NCI-H1105 treated with DMSO at 0.1 percent for 48 hours (cell line): Measurements from ENCODE around the gene HOGA1.
A peak's percentile ranks its signal among the peaks of the same experiment; 100 is the strongest.
"Not testable (repeated sequence)": the region's sequence is repeated elsewhere in the genome, so short reads cannot be mapped to it uniquely, and the experiment has no call there.

ENCODE experiments used
- DNase-seq: peaks from one replicate; lab custom pipeline; 2025; lab: John Stamatoyannopoulos, UW

The HOGA1 gene

GRCh38 chr10:97611473-97611872 is 27.3 kb downstream of the HOGA1 start:
- DNase-seq, result no peak

GRCh38 chr10:97612386-97612785 is 28.2 kb downstream of the HOGA1 start:
- DNase-seq, result no peak

GRCh38 chr10:97618285-97618684 is 34.1 kb downstream of the HOGA1 start:
- no peak for DNase-seq

GRCh38 chr10:97618733-97619132 is 34.5 kb downstream of the HOGA1 start:
- no peak for DNase-seq

- no peak for DNase-seq
Observed at GRCh38 chr10:97623277-97623676, 39.1 kb downstream of the HOGA1 start.

- no peak for DNase-seq
Observed at GRCh38 chr10:97627731-97628130, 43.5 kb downstream of the HOGA1 start.

GRCh38 chr10:97628228-97628627 is 44.0 kb downstream of the HOGA1 start:
- DNase-seq, result no peak

- no peak for DNase-seq
Observed at GRCh38 chr10:97629289-97629688, 45.1 kb downstream of the HOGA1 start.

- DNase-seq, result no peak
Observed at GRCh38 chr10:97631098-97631497, 46.9 kb downstream of the HOGA1 start.

- peak; percentile 87 for DNase-seq
Observed at GRCh38 chr10:97632949-97633884, 49.0 kb downstream of the HOGA1 start, which contains the start of gene MORN4. Gene MORN4 (minus strand): TSS chr10:97633500. CDS start chr10:97619653, 13,847 bp downstream.

GRCh38 chr10:97633921-97634320 is 49.7 kb downstream of the HOGA1 start:
- no peak for DNase-seq

GRCh38 chr10:97635577-97635976 is 51.4 kb downstream of the HOGA1 start:
- no peak for DNase-seq

- not testable (repeated sequence) for DNase-seq
Observed at GRCh38 chr10:97639090-97639489, 54.9 kb downstream of the HOGA1 start.

- DNase-seq, result peak; percentile 92
Observed at GRCh38 chr10:97640174-97640867, 56.1 kb downstream of the HOGA1 start, which contains the start of gene PI4K2A. Gene PI4K2A (plus strand): TSS chr10:97640671. CDS start chr10:97640743, 72 bp downstream.

- no peak for DNase-seq
Observed at GRCh38 chr10:97640868-97641811, 57.0 kb downstream of the HOGA1 start.

- DNase-seq, result not testable (repeated sequence)
Observed at GRCh38 chr10:97642471-97643159, 58.4 kb downstream of the HOGA1 start.

GRCh38 chr10:97643441-97643985 is 59.3 kb downstream of the HOGA1 start:
- DNase-seq, result no peak

- DNase-seq, result no peak
Observed at GRCh38 chr10:97644936-97645335, 60.7 kb downstream of the HOGA1 start.

GRCh38 chr10:97647556-97647955 is 63.4 kb downstream of the HOGA1 start:
- DNase-seq, result no peak

- no peak for DNase-seq
Observed at GRCh38 chr10:97648562-97649404, 64.6 kb downstream of the HOGA1 start.
